Liver (tissue), 3 donors: ENCODE data around the gene LNPK.

Experiments used
- JUND ChIP-seq, 2 donors: IDR thresholded peaks; 2 replicates each; pipeline ENCODE4 v1.6.1; 2016; ENCODE audit warnings: antibody characterized with exemption in 2 of 2
- RAD21 ChIP-seq, 2 donors: IDR thresholded peaks; 2 replicates each; pipeline ENCODE4 v1.6.1; 2016; ENCODE audit warnings: antibody characterized with exemption in 2 of 2, mild to moderate bottlenecking in 2 of 2
- TF ChIP-seq, protein P1 (sequence below): fragments of 150-350 bp; IDR thresholded peaks from 2 replicates; pipeline ENCODE4 v1.5.1; 2017; ENCODE audit warnings: improper control_type of control experiment, low read depth, low read length; ENCODE audit not compliant: missing input control
- donor health status: healthy.
- donor health status: healthy.

DNA sequence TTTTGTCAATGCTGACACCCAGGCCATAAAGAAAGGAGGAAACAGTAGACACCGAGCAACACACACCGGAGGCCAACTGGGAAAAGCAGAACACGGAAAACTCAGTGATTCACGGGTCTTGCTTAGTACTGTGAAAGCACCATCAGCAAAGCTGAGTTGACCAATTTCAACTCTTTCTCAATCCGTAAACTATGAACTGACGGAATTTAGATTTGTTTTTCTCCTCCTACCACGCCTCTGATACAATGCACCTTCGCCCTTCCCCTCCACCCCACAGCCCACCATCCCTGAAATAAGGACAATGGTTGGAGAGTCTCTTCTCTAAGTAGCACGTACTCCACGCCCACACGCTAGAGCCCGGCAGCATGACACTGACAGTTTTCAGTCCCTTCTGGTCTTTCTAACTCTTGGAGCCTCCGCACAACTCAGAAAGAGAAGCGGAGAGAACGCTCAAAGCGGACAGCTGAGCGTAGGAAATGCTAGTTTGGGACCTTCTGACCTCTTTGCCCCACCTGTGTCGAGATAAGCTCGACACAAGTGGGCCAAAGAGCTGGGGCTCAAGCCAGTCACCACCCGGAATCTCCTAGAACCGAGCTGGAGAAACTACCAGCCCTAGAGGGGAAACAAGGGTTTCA is 669 bp downstream of the LNPK start:
- TF ChIP-seq, protein P1, sequence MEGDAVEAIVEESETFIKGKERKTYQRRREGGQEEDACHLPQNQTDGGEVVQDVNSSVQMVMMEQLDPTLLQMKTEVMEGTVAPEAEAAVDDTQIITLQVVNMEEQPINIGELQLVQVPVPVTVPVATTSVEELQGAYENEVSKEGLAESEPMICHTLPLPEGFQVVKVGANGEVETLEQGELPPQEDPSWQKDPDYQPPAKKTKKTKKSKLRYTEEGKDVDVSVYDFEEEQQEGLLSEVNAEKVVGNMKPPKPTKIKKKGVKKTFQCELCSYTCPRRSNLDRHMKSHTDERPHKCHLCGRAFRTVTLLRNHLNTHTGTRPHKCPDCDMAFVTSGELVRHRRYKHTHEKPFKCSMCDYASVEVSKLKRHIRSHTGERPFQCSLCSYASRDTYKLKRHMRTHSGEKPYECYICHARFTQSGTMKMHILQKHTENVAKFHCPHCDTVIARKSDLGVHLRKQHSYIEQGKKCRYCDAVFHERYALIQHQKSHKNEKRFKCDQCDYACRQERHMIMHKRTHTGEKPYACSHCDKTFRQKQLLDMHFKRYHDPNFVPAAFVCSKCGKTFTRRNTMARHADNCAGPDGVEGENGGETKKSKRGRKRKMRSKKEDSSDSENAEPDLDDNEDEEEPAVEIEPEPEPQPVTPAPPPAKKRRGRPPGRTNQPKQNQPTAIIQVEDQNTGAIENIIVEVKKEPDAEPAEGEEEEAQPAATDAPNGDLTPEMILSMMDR, result no peak
- TF ChIP-seq JUND (IDR thresholded peaks at IDR 0.05) (no peak), RAD21 (IDR thresholded peaks at IDR 0.05) (no peak)
